BJ (cell line): ENCODE data around the gene ENOX2. TPM values are rescaled to one million over a fixed set of nuclear protein-coding genes. Genes with fewer than 3 reads are reported as not detected.

Experiments
- CTCF ChIA-PET: fragments of 350-600 bp; formaldehyde crosslinking; extraction: SDS; loops from one replicate; lab custom pipeline; 2021; ENCODE audit warnings: antibody characterized with exemption, inconsistent platforms; lab: Yijun Ruan, JAX
- POLR2A ChIA-PET: fragments of 300-600 bp; sonication (Branson Sonifier 250); formaldehyde crosslinking; extraction: SDS; loops from one replicate; lab custom pipeline; 2021; ENCODE audit warnings: antibody characterized with exemption; lab: Charles Lee
- DNase-seq: peaks from one replicate; pipeline ENCODE4 v3.0.0-alpha.2; 2011; ENCODE audit warnings: low read depth
- H3K27me3 ChIP-seq: 2 replicates; pipeline ENCODE4 v1.6.0; 2011; ENCODE audit warnings: low read length; ENCODE audit not compliant: control insufficient read depth, insufficient read depth
- H3K36me3 ChIP-seq: 2 replicates; pipeline ENCODE4 v1.5.1; 2011; ENCODE audit warnings: low read length; ENCODE audit not compliant: control insufficient read depth, insufficient read depth
- H3K4me3 ChIP-seq: 2 replicates; pipeline ENCODE4 v1.5.1; 2011; ENCODE audit warnings: low read depth, mild to moderate bottlenecking, control low read depth, low read length
- polyA plus RNA-seq: library from polyadenylated mRNA; depleted of rRNA; stranded (reverse); fragments of >200 nt; gene quantifications from 2 replicates; pipeline ENCODE4 v1.2.3, GENCODE V29; 2011
- TF ChIP-seq, protein P1 (sequence below): IDR thresholded peaks from 2 replicates; pipeline ENCODE4 v1.5.1; 2011; ENCODE audit warnings: low read depth, mild to moderate bottlenecking, control low read depth, inconsistent platforms, low read length, moderate library complexity; ENCODE audit not compliant: insufficient read depth

The ENOX2 gene
- polyA plus RNA-seq, 1 experiment: 17.5 TPM

DNA sequence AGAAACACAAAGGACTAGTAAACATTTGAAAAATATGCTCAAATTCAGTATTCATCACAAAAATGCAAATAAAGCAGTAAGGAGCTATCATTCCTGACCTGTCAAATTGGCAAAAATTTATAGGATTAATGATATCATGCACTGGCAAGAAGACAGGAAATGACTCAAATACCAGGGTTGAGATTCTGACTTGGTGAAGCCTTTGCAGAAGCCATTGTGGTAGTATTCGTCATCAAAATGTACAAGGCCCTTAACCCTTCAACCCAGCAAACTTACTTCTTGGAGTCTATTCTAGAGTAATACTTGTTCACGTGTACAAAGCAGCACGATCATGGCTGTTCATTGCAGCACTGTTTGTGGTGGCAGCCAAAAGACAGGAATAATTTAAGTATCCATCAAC is 132.4 kb downstream of the ENOX2 start:
- TF ChIP-seq, protein P1, sequence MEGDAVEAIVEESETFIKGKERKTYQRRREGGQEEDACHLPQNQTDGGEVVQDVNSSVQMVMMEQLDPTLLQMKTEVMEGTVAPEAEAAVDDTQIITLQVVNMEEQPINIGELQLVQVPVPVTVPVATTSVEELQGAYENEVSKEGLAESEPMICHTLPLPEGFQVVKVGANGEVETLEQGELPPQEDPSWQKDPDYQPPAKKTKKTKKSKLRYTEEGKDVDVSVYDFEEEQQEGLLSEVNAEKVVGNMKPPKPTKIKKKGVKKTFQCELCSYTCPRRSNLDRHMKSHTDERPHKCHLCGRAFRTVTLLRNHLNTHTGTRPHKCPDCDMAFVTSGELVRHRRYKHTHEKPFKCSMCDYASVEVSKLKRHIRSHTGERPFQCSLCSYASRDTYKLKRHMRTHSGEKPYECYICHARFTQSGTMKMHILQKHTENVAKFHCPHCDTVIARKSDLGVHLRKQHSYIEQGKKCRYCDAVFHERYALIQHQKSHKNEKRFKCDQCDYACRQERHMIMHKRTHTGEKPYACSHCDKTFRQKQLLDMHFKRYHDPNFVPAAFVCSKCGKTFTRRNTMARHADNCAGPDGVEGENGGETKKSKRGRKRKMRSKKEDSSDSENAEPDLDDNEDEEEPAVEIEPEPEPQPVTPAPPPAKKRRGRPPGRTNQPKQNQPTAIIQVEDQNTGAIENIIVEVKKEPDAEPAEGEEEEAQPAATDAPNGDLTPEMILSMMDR: no peak
- DNase-seq: no peak
- Histone ChIP-seq H3K36me3 (no peaks in the 10 kb centered on the region), H3K27me3 (no peaks in the 10 kb centered on the region), H3K4me3 (no peak overlapping the region)
- ChIA-PET POLR2A (no interaction called here), CTCF (no interaction called here)

DNA sequence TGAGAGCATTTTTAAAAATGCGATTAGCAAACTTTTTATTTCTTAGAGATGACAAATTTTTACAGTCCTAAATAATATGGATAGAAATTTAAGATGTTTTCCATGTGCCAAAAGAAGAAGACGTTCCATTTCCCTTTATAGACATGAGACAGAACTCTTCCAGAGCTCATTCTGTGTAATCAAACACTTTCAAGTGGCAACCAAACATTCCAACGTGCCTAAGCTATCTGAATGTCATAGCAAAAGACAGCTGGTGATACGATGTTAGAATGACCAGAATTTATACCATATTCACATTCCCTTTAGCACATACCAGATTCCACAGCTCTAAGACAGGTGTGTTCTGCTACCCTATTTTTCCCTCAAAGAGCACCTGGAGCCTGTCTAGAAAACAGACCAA is 133.2 kb downstream of the ENOX2 start:
- Histone ChIP-seq H3K27me3 (no peaks in the 10 kb centered on the region), H3K36me3 (no peaks in the 10 kb centered on the region), H3K4me3 (no peak overlapping the region)
- ChIA-PET CTCF (no interaction called here), POLR2A (no interaction called here)
- no peak for DNase-seq
- TF ChIP-seq, protein P1: no peak

DNA sequence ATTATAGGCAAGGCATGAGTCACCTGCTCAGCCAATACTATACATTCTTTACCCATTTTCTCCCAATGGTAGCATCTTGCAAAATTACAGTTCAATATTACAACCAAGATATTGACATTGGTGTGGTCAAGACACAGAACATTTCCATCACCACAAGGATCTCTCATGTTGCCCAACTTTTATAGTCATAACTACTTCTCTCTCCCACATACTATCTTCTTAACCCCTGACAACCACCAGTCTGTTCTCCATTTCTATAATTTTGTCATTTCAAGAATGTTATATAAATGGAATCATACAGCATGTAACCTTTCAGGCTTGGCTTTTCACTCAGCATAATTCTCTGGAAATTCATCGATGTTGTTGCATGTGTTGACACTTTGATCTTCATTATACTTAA is 144.9 kb downstream of the ENOX2 start:
- TF ChIP-seq, protein P1: no peak
- H3K36me3 ChIP-seq: no peaks in the 10 kb centered on the region
- ChIA-PET CTCF (no interaction called here), POLR2A (no interaction called here)
- DNase-seq: no peak
- H3K4me3 ChIP-seq: no peak overlapping the region
- no peaks in the 10 kb centered on the region for H3K27me3 ChIP-seq

DNA sequence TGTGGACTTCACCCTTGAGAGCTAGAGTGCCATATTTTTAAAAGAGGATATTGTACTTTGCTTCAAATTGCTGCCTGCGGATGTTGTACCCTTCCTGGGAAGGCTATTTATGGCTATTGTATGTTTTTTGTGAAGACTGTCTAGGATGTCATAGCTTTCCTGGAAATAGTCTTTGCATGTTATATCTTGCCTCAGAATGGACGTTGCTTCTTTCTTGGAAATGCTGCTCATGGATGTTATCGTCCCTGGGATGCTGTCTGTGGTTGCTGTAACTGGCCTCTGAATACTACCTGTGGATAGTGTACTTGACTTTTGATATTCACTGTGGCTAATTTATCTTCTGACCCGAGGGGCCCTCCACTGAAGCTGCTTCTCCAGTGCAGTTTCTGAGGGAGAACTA is 146.8 kb downstream of the ENOX2 start:
- Histone ChIP-seq H3K36me3 (no peaks in the 10 kb centered on the region), H3K27me3 (no peaks in the 10 kb centered on the region), H3K4me3 (no peak overlapping the region)
- POLR2A ChIA-PET: no interaction called here
- TF ChIP-seq, protein P1: no peak
- CTCF ChIA-PET: interaction anchor here (0.9 kb wide), 1 partner anchor 149 kb away, joined by 4 read pairs; no protein-coding TSS in a partner anchor
- DNase-seq: no peak

DNA sequence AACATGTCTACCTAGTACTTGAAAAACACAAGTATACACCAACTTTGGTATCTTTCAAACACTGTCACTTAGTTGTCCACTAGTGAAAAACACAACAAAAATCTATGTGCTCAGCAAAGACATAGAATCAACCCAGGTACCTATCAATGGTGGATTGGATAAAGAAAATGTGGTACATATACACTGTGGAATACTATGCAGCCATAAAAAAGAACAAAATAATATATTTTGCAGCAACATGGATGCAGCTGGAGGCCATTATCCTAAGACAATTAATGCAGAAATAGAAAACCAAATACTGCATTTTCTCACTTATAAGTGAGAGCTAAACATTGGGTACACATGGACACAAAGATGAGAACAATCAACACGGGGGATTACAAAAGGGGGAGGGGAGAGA is 148.7 kb downstream of the ENOX2 start:
- CTCF ChIA-PET: no interaction called here
- TF ChIP-seq, protein P1: no peak

More for the DNA sequence above, 148.7 kb downstream of the ENOX2 start:
- POLR2A ChIA-PET: interaction anchor here (0.6 kb wide), 1 partner anchor 36 kb away, joined by 3 read pairs; no protein-coding TSS in a partner anchor
- Histone ChIP-seq H3K27me3 (no peaks in the 10 kb centered on the region), H3K36me3 (no peaks in the 10 kb centered on the region), H3K4me3 (no peak overlapping the region)
- DNase-seq: no peak
